Pancreas (tissue), 10 donors: ENCODE measurements around the gene SPN. TPM values are rescaled to one million over a fixed set of nuclear protein-coding genes. Genes with fewer than 3 reads are reported as not detected.

Source experiments
- ATAC-seq, 4 donors: fragments of 200-7000 bp; cut with Tn5 transposase; one replicate each; pipeline versions ENCODE4 v1.8.0 to v1.9.1; 2020; ENCODE audit warnings: mild to moderate bottlenecking in 4 of 4, moderate library complexity in 4 of 4
- DNase-seq, 6 donors: peaks; one replicate each; pipeline ENCODE4 v3.0.0-alpha.2; 2020
- FAIRE-seq: peaks from 2 replicates; lab custom pipeline; 2012; peaks lifted over from hg19 to GRCh38; lab: Jason Lieb, UNC
- H3K27ac ChIP-seq, 4 donors: fragments of 200-600 bp; sonication (generic); 1 replicate in 3 of 4; 2 replicates in 1 of 4; pipeline versions ENCODE4 v1.5.0 to v1.8.0; 2020
- H3K27me3 ChIP-seq, 4 donors: fragments of 200-600 bp; one replicate each; pipeline ENCODE4 v1.8.0; 2021
- H3K36me3 ChIP-seq, 3 donors: fragments of 200-600 bp; sonication (generic) in 1 of 3; one replicate each; pipeline versions ENCODE4 v1.5.0 to v1.8.0; 2020 to 2021
- H3K4me1 ChIP-seq, 3 donors: fragments of 200-600 bp; one replicate each; pipeline ENCODE4 v1.8.0; 2021
- H3K4me3 ChIP-seq, 4 donors: fragments of 200-600 bp; sonication (generic) in 2 of 4; one replicate each; pipeline versions ENCODE4 v1.5.0 to v1.8.0; 2020 to 2021
- H3K9me3 ChIP-seq, 4 donors: fragments of 200-600 bp; one replicate each; pipeline ENCODE4 v1.8.0; 2021
- WGBS, 2 donors: extraction: QIAGEN DNeasy Blood & Tissue Kit; methylation state at CpG; one replicate each; pipeline ENCODE4 v1.1.7; 2013; 5-methylcytosine and 5-hydroxymethylcytosine counted together
- intact Hi-C, 3 donors: fragments of 100-400 bp; cut with DNase I; formaldehyde crosslinking; loops; one replicate each; pipeline versions ENCODE4 v1.11.1 to v1.14.2; 2022
- polyA plus RNA-seq, 2 donors: library from polyadenylated mRNA; stranded (reverse); fragments of 200-250 nt; gene quantifications; one replicate each; pipeline ENCODE4 v1.2.3, GENCODE V29; 2013
- total RNA-seq, 6 donors: library from RNA; stranded (reverse); fragmentation: NEBNext Ultra II Directional in 4 of 6; extraction: Animal tissue kit (Norgen Biotek cat#: 25700) in 4 of 6; gene quantifications; one replicate each; pipeline versions ENCODE4 v1.2.1 to v1.2.4, GENCODE V29; 2021 to 2023
- TF ChIP-seq, protein P1 (sequence below), 4 donors: fragments of 200-600 bp; sonication (generic) in 3 of 4; IDR thresholded peaks; one replicate each; pipeline versions ENCODE4 v1.5.0 to v1.8.0; 2021; ENCODE audit warnings: antibody characterized with exemption in 4 of 4
- donor health status: healthy with polysubstance abuse.
- donor health status: DM: no; HTN: no; CAD: no; lungs with moderate emphysema.
- donor health status: DM: no; HTN: no; CAD: no.
- donor health status: control.
- donor health status: control.
- donor health status: Bipolar disorder and iron deficiency.
- donor health status: DM: yes; HTN: yes; CAD: no.
- donor health status: DM: no; HTN: no; CAD: no.
- donor health status: DM: no; HTN: no; CAD: no.
- donor health status: DM: yes; HTN: yes; CAD: no.

The SPN gene
- total and polyA plus RNA-seq, 8 donors = 0.16 to 6.4 (median 0.68) TPM

DNA sequence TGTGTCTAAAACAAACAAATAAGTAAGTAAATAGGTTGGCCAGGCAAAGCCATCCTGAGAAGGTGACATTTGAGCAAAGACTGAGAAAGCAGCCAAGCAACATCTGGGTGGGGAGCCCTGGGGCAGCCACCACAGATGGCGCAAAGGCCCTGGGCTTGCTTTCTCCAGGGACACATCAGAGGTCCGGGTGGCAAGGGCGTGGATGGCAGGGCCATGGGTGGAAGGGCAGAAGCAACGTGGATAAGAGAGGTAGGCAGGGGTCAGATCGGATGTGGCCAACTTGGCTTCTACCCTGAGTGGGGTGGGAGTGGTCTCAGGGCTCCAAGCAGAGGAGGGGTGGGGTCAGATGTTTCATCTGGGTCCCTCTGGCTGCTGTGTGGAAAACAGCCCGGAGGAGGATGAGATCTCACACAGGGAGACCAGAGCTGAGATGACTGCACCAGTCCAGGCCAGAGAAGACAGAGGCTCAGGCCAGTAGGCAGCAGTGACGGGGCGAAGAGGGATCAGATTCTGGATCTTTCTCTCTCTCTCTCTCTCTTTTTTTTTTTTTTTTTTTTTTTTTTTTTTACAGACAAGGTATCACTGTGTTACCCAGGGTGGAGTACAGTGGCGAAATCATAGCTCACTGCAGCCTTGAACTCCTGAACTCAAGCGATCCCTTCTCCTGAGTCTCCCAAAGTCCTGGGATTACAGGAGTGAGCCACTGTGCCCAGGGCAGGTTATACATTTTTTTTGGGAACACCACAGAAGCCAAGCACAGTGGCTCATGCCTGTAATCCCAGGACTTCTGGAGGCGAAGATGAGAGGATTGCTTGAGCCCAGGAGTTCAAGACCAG, 6.1 kb upstream of the SPN start:
- no peaks in the 10 kb centered on the region for H3K27me3 ChIP-seq
- DNase-seq (no peak), ATAC-seq (no peak), FAIRE-seq (no peak)
- intact Hi-C loops = no loop called here
- no peaks in the 10 kb centered on the region for H3K36me3 ChIP-seq
- no peaks in the 10 kb centered on the region for H3K9me3 ChIP-seq
- H3K4me3 ChIP-seq = no peak overlapping the region
- TF ChIP-seq, protein P1, sequence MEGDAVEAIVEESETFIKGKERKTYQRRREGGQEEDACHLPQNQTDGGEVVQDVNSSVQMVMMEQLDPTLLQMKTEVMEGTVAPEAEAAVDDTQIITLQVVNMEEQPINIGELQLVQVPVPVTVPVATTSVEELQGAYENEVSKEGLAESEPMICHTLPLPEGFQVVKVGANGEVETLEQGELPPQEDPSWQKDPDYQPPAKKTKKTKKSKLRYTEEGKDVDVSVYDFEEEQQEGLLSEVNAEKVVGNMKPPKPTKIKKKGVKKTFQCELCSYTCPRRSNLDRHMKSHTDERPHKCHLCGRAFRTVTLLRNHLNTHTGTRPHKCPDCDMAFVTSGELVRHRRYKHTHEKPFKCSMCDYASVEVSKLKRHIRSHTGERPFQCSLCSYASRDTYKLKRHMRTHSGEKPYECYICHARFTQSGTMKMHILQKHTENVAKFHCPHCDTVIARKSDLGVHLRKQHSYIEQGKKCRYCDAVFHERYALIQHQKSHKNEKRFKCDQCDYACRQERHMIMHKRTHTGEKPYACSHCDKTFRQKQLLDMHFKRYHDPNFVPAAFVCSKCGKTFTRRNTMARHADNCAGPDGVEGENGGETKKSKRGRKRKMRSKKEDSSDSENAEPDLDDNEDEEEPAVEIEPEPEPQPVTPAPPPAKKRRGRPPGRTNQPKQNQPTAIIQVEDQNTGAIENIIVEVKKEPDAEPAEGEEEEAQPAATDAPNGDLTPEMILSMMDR (IDR thresholded peaks at IDR 0.05) = no peak
- no peaks in the 10 kb centered on the region for H3K4me1 ChIP-seq
- H3K27ac ChIP-seq = no peak overlapping the region
- WGBS, 2 donors = 66 to 79% methylated on average over 11 of the region's 11 CpGs

DNA sequence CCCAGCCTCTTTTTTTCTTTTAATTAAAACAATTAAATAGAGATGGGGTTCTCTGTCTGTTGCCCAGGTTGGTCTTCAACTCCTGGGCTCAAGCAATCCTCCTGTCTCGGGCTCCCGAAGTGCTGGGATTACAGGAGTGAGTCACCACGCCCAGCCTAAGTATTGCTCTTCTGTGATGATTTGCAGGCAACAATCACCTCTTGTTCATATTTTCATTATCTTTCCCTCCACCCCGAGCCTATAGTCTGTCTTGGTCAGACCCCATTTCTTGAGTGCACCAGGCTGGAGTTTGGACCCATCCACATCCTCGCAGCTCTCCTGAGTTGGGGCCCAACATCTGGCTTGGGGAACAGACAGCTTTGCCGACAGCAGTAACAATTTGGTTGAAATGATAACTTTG, 4.3 kb upstream of the SPN start:
- TF ChIP-seq, protein P1 (IDR thresholded peaks at IDR 0.05) = no peak
- Histone ChIP-seq H3K27me3 (no peaks in the 10 kb centered on the region), H3K4me1 (no peaks in the 10 kb centered on the region), H3K4me3 (no peak overlapping the region), H3K9me3 (no peaks in the 10 kb centered on the region), H3K27ac (no peak overlapping the region), H3K36me3 (no peaks in the 10 kb centered on the region)
- DNase-seq = no peak
- FAIRE-seq = no peak
- ATAC-seq = no peak
- intact Hi-C loops = no loop called here
- 71 to 82% methylated on average over 6 of the region's 6 CpGs for WGBS, 2 donors

DNA sequence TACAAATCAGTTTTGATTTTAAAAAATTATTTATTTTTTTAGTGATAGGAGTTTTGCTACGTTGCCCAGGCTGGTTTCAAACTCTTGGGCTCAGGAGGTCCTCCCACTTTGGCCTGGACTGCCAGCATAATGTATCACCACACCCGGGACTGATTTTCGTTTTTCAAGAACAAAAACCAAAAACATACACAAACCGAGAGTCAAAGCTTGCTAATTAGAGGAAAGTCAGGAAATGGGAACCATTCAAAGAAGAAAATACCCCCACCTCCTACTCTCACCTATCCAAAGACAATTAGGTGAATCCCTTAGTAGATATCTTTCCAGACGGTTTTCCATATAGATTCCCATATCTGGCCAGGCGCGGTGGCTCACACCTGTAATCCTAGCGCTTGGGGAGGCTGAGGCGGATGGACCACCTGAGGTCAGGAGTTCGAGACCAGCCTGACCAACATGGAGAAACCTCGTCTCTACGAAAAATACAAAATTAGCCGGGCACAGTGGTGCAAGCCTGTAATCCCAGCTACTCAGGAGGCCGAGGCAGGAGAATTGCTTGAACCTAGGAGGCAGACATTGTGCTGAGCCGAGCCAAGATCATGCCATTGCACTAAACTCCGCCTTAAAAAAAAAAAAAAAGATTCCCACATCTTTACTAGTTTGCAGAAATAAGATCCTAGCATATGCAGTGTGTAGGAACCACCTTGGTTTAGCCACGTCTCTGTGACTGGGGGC, 883 bp upstream of the SPN start:
- intact Hi-C loops = no loop called here
- ATAC-seq (no peak), DNase-seq (no peak), FAIRE-seq (no peak)
- 75 to 81% methylated on average over 17 of the region's 17 CpGs for WGBS, 2 donors
- Histone ChIP-seq H3K9me3 (no peaks in the 10 kb centered on the region), H3K36me3 (no peaks in the 10 kb centered on the region), H3K27ac (no peak overlapping the region), H3K27me3 (no peaks in the 10 kb centered on the region), H3K4me1 (no peaks in the 10 kb centered on the region), H3K4me3 (no peak overlapping the region)
- TF ChIP-seq, protein P1 (IDR thresholded peaks at IDR 0.05) = no peak

DNA sequence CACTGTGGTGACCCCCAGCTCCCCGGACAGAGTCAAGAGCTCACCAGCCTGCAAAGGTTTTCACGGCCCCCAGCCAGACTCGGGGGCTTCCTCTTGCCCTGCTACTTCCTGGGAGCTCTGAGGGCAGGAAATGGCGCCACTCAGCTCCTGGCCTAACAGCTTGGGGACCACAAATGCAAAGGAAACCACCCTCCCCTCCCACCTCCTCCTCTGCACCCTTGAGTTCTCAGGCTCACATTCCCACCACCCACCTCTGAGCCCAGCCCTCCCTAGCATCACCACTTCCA, 375 bp upstream of the SPN start:
- Histone ChIP-seq H3K36me3 (no peaks in the 10 kb centered on the region), H3K4me1 (no peaks in the 10 kb centered on the region), H3K9me3 (no peaks in the 10 kb centered on the region), H3K27me3 (no peaks in the 10 kb centered on the region), H3K27ac (no peak overlapping the region), H3K4me3 (no peak overlapping the region)
- intact Hi-C loops = no loop called here
- no peak for FAIRE-seq
- ATAC-seq = no peak
- TF ChIP-seq, protein P1 (IDR thresholded peaks at IDR 0.05) = no peak
- 58 to 75% methylated on average over 4 of the region's 4 CpGs for WGBS, 2 donors
- DNase-seq = no peak

DNA sequence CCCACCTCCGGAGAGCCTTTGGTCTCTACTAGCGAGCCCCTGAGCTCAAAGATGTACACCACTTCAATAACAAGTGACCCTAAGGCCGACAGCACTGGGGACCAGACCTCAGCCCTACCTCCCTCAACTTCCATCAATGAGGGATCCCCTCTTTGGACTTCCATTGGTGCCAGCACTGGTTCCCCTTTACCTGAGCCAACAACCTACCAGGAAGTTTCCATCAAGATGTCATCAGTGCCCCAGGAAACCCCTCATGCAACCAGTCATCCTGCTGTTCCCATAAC, 702 bp downstream of the SPN start:
- Histone ChIP-seq H3K27ac (no peak overlapping the region), H3K4me3 (peak overlapping the region in 1 of 4 donors; percentile 20)
- no peak for ATAC-seq

More for the DNA sequence above, 702 bp downstream of the SPN start:
- Histone ChIP-seq H3K4me1 (no peaks in the 10 kb centered on the region), H3K36me3 (no peaks in the 10 kb centered on the region), H3K27me3 (no peaks in the 10 kb centered on the region), H3K9me3 (no peaks in the 10 kb centered on the region)
- no peak for FAIRE-seq
- WGBS, 2 donors = 80 to 90% methylated on average over 3 of the region's 3 CpGs
- DNase-seq = no peak
- TF ChIP-seq, protein P1 (IDR thresholded peaks at IDR 0.05) = no peak
- intact Hi-C loops = no loop called here
